A204.1 (cell line): Measurements from ENCODE around the gene NPS.

Experiments used
- FAIRE-seq: peaks from 2 replicates; lab custom pipeline; 2012; peaks lifted over from hg19 to GRCh38; lab: Jason Lieb, UNC

The NPS gene

GRCh38 chr10:127549009-127549408 is at the start of gene NPS:
NPS (plus strand) TSS chr10:127549309; CDS start chr10:127549369, 60 bp downstream.
- FAIRE-seq, result no peak

GRCh38 chr10:127500127-127500526 is 49.0 kb upstream of the NPS start:
- no peak for FAIRE-seq

- no peak for FAIRE-seq
Measured at GRCh38 chr10:127506094-127506493, 43.0 kb upstream of the NPS start.

- no peak for FAIRE-seq
Measured at GRCh38 chr10:127522298-127522697, 26.8 kb upstream of the NPS start.

GRCh38 chr10:127523476-127523875 is 25.6 kb upstream of the NPS start:
- no peak for FAIRE-seq

GRCh38 chr10:127524229-127524628 is 24.9 kb upstream of the NPS start:
- no peak for FAIRE-seq

GRCh38 chr10:127524908-127525665 is 24.0 kb upstream of the NPS start:
- FAIRE-seq, result no peak

GRCh38 chr10:127525686-127526085 is 23.4 kb upstream of the NPS start:
- FAIRE-seq, result no peak

- no peak for FAIRE-seq
Measured at GRCh38 chr10:127526161-127526560, 22.9 kb upstream of the NPS start.

- no peak for FAIRE-seq
Measured at GRCh38 chr10:127527320-127527719, 21.8 kb upstream of the NPS start.

GRCh38 chr10:127527891-127528290 is 21.2 kb upstream of the NPS start:
- no peak for FAIRE-seq

- FAIRE-seq, result no peak
Measured at GRCh38 chr10:127532193-127532592, 16.9 kb upstream of the NPS start.

- FAIRE-seq, result no peak
Measured at GRCh38 chr10:127532659-127533058, 16.4 kb upstream of the NPS start.

GRCh38 chr10:127534074-127534473 is 15.0 kb upstream of the NPS start:
- FAIRE-seq, result no peak

- no peak for FAIRE-seq
Measured at GRCh38 chr10:127534496-127534895, 14.6 kb upstream of the NPS start.

GRCh38 chr10:127535802-127536515 is 13.2 kb upstream of the NPS start:
- FAIRE-seq, result no peak

- no peak for FAIRE-seq
Measured at GRCh38 chr10:127536972-127537760, 11.9 kb upstream of the NPS start.

GRCh38 chr10:127537924-127538323 is 11.2 kb upstream of the NPS start:
- FAIRE-seq, result no peak

- FAIRE-seq, result no peak
Measured at GRCh38 chr10:127548022-127548421, 1.1 kb upstream of the NPS start.

- FAIRE-seq, result no peak
Measured at GRCh38 chr10:127550861-127551260, 1.8 kb downstream of the NPS start.

- no peak for FAIRE-seq
Measured at GRCh38 chr10:127552446-127552845, 3.3 kb downstream of the NPS start.

GRCh38 chr10:127553417-127553816 is 4.3 kb downstream of the NPS start:
- no peak for FAIRE-seq

GRCh38 chr10:127556916-127557315 is 7.8 kb downstream of the NPS start:
- FAIRE-seq, result no peak
